ENCODE measurements around the gene PCF11. TPM values are rescaled to one million over a fixed set of nuclear protein-coding genes. Genes with fewer than 3 reads are reported as not detected.
A peak's percentile ranks its signal among the peaks of the same experiment; 100 is the strongest.

The PCF11 gene
- total and polyA plus RNA-seq, 2 of the 13 experiments (the other 11 are each of a cell fraction or from before 2014, with no cell fraction given) = 40.3 to 47.7 TPM

- no peak for TF ChIP-seq RARA (CRISPR knock-in tag; IDR thresholded peaks at IDR 0.05)
- peak; percentile 29; the same call in 1 of the 2 replicates for TF ChIP-seq IRX3 (CRISPR knock-in tag; IDR thresholded peaks at IDR 0.05; ENCODE audit: borderline replicate concordance, low read depth)
- TF ChIP-seq DNMT1 (CRISPR knock-in tag; IDR thresholded peaks at IDR 0.05) = no peak
- TF ChIP-seq NFYB (CRISPR knock-in tag; IDR thresholded peaks at IDR 0.05) = peak; percentile 6; the same call in 1 of the 2 replicates
- TF ChIP-seq, protein P1, sequence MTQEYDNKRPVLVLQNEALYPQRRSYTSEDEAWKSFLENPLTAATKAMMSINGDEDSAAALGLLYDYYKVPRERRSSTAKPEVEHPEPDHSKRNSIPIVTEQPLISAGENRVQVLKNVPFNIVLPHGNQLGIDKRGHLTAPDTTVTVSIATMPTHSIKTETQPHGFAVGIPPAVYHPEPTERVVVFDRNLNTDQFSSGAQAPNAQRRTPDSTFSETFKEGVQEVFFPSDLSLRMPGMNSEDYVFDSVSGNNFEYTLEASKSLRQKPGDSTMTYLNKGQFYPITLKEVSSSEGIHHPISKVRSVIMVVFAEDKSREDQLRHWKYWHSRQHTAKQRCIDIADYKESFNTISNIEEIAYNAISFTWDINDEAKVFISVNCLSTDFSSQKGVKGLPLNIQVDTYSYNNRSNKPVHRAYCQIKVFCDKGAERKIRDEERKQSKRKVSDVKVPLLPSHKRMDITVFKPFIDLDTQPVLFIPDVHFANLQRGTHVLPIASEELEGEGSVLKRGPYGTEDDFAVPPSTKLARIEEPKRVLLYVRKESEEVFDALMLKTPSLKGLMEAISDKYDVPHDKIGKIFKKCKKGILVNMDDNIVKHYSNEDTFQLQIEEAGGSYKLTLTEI (CRISPR knock-in tag; conservative IDR thresholded peaks at IDR 0.05) = no peak
- TF ChIP-seq ZFP37 (CRISPR knock-in tag; IDR thresholded peaks at IDR 0.05; ENCODE audit: borderline replicate concordance) = no peak
- no peak for TF ChIP-seq PLRG1 (conservative IDR thresholded peaks at IDR 0.05)
- TF ChIP-seq, protein P2, sequence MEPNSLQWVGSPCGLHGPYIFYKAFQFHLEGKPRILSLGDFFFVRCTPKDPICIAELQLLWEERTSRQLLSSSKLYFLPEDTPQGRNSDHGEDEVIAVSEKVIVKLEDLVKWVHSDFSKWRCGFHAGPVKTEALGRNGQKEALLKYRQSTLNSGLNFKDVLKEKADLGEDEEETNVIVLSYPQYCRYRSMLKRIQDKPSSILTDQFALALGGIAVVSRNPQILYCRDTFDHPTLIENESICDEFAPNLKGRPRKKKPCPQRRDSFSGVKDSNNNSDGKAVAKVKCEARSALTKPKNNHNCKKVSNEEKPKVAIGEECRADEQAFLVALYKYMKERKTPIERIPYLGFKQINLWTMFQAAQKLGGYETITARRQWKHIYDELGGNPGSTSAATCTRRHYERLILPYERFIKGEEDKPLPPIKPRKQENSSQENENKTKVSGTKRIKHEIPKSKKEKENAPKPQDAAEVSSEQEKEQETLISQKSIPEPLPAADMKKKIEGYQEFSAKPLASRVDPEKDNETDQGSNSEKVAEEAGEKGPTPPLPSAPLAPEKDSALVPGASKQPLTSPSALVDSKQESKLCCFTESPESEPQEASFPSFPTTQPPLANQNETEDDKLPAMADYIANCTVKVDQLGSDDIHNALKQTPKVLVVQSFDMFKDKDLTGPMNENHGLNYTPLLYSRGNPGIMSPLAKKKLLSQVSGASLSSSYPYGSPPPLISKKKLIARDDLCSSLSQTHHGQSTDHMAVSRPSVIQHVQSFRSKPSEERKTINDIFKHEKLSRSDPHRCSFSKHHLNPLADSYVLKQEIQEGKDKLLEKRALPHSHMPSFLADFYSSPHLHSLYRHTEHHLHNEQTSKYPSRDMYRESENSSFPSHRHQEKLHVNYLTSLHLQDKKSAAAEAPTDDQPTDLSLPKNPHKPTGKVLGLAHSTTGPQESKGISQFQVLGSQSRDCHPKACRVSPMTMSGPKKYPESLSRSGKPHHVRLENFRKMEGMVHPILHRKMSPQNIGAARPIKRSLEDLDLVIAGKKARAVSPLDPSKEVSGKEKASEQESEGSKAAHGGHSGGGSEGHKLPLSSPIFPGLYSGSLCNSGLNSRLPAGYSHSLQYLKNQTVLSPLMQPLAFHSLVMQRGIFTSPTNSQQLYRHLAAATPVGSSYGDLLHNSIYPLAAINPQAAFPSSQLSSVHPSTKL (CRISPR knock-in tag; IDR thresholded peaks at IDR 0.05) = peak; percentile 18; the same call in 1 of the 2 replicates
- TF ChIP-seq LRRFIP1 (CRISPR knock-in tag; conservative IDR thresholded peaks at IDR 0.05) = no peak
- peak; percentile 51; the same call in 1 of the 2 replicates for TF ChIP-seq ZNF768 (CRISPR knock-in tag; IDR thresholded peaks at IDR 0.05)
- TF ChIP-seq, protein P3, sequence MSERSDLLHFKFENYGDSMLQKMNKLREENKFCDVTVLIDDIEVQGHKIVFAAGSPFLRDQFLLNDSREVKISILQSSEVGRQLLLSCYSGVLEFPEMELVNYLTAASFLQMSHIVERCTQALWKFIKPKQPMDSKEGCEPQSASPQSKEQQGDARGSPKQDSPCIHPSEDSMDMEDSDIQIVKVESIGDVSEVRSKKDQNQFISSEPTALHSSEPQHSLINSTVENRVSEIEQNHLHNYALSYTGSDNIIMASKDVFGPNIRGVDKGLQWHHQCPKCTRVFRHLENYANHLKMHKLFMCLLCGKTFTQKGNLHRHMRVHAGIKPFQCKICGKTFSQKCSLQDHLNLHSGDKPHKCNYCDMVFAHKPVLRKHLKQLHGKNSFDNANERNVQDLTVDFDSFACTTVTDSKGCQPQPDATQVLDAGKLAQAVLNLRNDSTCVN (CRISPR knock-in tag; IDR thresholded peaks at IDR 0.05; ENCODE audit: borderline replicate concordance) = peak; percentile 46; the same call in 1 of the 2 replicates
- TF ChIP-seq ZNF800 (CRISPR knock-in tag; IDR thresholded peaks at IDR 0.05) = no peak; the same call in 1 of the 2 replicates
- no peak for TF ChIP-seq TCF7L2 (IDR thresholded peaks at IDR 0.05; ENCODE audit: low read depth, low read length)
- TF ChIP-seq STAT5B (CRISPR knock-in tag; IDR thresholded peaks at IDR 0.05) = no peak
- TF ChIP-seq, protein P4, sequence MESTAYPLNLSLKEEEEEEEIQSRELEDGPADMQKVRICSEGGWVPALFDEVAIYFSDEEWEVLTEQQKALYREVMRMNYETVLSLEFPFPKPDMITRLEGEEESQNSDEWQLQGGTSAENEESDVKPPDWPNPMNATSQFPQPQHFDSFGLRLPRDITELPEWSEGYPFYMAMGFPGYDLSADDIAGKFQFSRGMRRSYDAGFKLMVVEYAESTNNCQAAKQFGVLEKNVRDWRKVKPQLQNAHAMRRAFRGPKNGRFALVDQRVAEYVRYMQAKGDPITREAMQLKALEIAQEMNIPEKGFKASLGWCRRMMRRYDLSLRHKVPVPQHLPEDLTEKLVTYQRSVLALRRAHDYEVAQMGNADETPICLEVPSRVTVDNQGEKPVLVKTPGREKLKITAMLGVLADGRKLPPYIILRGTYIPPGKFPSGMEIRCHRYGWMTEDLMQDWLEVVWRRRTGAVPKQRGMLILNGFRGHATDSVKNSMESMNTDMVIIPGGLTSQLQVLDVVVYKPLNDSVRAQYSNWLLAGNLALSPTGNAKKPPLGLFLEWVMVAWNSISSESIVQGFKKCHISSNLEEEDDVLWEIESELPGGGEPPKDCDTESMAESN (CRISPR knock-in tag; conservative IDR thresholded peaks at IDR 0.05) = peak; percentile 58
- TF ChIP-seq FOXJ3 (CRISPR knock-in tag; IDR thresholded peaks at IDR 0.05; ENCODE audit: borderline replicate concordance) = no peak
Measured at GRCh38 chr11:83156996-83157593, at the start of gene PCF11 (continued).
